HG03139 (cell line): ENCODE results near the gene MRTFB.
A peak's percentile ranks its signal among the peaks of the same experiment; 100 is the strongest.

Experiments
- ATAC-seq: cut with Tn5 transposase; IDR thresholded peaks from one replicate; pipeline ENCODE4 v1.9.1; 2021; ENCODE audit not compliant: unreplicated experiment

Gene MRTFB

GRCh38 chr16:14280541-14280940, 209.4 kb downstream of the MRTFB start:
- no peak for ATAC-seq

GRCh38 chr16:14283786-14284185, 212.7 kb downstream of the MRTFB start:
- no peak for ATAC-seq

- no peak for ATAC-seq
These were observed 213.3 kb downstream of the MRTFB start for GRCh38 chr16:14284371-14284770.

- peak; percentile 34 for ATAC-seq
These were observed 213.9 kb downstream of the MRTFB start for GRCh38 chr16:14284930-14285512.

GRCh38 chr16:14285513-14286367, 214.6 kb downstream of the MRTFB start:
- ATAC-seq, result peak; percentile 64

DNA sequence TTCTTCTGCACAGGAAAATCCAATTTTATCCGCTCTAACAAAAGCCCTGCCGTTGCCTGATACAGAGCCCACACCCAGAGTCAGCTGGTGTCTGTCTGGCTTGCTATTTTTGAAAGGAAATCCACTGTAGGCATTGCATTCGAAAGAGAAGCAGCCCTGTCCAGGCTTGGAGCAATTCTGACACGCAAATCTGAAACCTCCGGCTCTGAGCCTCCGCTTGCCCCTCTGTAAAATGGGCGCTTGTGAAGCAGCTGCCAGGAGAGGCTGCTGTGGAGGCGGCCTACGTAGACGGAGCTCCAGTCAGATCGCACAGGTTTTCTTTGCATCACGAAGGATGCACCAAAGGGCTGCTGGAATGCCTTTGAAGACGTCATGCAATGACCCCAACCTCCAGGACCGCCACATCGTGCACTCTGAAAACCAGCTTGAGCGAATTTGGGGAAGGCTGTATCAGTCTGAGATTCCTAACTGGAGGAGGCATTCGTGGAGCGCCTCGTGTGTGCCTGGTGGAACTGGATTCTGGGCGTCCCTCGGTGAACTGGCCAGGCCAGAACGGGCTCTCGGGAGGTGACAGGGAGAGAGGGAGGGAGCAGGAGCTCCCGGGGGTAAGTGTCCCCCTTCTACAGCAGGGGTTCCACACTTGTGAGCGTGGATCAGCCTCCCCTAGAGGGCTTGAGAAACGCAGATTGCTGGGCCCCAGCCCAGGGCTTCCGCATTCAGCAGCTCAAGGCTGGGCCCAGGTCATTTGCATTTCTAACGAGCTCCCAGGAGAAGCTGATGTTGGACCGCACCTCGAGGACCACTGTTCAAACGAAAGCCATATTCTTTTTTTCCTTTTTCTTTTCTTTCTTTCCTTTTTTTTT, 215.5 kb downstream of the MRTFB start:
- peak; percentile 8 for ATAC-seq

DNA sequence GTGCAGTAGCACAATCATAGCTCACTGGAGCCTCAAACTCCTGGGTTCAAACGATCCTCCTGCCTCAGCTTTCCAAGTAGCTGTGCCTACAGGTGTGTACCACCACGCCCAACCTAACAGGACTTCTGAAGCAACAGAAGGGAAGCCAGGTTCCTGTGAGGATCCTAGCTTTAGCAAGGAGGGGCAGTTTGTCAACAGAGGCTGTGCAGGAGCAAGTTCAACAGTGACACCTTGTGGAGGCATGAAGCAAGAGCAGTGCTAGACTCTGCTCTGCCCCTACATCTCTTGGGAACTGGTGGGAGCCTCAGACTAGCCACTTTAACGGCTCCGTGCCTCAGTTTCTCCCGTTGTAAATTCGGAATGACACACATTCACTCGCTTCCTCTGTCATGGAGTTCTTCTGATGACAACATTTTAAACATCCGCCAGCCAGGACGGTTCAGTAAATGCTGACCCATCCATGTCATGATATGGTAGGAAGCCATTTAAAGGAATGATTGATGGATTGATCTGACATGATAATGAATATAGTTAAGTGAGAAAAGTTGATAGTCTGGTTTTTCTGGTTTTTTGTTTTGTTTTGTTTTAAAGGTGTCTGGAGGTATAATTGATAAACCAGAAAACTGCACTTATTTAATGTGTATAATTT, 218.7 kb downstream of the MRTFB start:
- no peak for ATAC-seq

GRCh38 chr16:14291286-14291685, 220.2 kb downstream of the MRTFB start:
- no peak for ATAC-seq

DNA sequence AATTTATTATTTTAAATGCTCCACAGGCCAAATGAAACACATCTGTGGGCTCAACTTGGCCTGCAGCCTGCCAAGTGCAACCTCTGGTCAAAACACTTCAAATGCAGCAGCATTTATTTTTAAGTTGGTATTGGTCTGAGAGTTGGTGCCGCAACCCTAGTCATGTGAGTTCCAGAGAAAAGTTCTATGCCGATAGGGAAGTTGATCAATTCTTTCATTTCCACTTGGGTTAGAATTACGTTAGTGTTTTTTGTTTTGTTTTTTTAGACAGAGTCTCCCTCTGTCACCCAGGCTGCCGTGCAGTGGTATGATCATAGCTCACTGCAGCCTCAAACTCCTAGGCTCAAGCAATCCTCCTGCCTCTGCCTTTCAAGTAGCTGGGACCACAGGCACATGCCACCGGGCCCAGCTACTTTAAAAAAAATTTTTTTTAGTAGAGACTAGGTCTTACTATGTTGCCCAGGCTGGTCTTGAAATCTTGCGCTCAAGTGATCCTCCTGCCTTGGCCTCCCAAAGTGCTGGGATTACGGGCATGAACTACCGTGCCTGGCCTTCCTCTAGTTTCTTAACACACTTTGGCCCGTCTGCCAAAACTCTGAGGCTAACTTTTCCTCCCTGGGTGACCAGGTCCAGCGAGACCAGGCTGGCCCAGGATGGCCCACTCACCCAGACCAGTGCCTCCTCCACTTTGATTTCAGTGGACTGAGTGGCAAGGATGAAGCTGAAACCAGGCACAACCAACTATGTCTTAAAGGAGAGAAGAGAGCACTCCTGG, 221.1 kb downstream of the MRTFB start:
- ATAC-seq, result no peak

GRCh38 chr16:14296663-14297062, 225.5 kb downstream of the MRTFB start:
- ATAC-seq, result no peak

GRCh38 chr16:14298374-14299122, 227.4 kb downstream of the MRTFB start:
- no peak for ATAC-seq

DNA sequence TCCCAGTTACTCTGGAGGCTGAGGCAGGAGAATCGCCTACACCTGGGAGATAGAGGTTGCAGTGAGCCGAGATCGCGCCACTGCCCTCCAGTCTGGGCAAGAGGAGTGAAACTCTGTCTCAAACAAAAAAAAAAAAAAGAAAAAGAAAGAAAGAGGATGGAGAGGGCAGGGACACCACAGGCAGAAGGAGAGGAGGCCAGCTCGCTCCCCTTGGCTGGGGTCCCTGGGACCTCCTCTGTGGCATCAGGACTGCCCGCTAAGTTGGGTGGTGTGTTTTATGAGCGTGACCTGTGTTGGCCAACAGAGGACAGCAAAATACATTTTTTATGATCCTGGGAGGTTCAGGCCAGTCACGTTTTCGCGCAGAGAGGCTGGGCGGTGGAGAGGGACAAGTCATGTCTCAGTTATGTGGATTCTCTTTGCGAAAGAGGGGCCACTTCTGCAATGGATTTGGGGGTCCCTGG, 229.6 kb downstream of the MRTFB start:
- ATAC-seq, result peak; percentile 42

DNA sequence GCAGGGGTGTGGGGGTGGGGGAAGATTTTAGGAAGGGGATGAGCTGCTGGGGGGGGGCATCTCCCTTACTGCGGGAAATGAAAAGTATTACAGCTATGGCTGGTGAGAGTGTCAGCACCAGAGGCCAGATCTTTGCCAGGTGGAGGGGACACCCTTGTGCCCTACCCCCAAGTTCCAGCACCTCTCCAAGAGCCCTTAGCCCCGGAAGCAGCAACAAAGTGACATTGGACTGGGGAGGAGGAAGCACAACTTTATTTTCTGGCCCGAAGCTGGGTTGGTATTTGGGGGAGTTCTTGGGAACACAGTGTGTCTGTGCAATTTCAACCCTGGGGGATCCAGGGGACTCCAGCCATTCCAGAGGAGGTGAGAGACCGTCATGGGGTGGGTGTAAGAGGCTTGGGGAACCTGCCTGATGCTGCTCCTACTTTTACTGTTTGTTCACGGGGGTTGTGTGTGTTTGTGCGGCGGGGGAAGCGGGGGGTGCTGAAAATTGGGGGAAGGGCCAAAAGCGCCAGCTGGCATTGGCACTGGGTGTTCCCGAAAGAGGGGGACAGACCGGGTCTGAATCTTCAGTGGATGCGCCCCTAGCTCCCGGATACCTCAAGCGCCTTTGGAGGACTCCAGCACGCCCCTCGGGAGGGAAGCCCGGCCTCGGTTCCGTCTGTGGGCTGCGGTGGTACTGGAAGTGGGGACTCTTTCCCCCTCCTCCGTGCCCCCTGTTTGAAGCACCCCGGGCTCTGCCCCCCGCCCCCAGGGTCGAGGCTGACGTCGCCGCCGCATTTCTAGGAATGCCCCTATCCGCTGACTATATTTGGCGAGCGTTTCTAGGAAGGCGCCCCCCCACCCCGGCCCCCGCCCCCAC, 230.3 kb downstream of the MRTFB start:
- no peak for ATAC-seq

- peak; percentile 36 for ATAC-seq
These were observed 230.9 kb downstream of the MRTFB start for GRCh38 chr16:14302031-14302398.

DNA sequence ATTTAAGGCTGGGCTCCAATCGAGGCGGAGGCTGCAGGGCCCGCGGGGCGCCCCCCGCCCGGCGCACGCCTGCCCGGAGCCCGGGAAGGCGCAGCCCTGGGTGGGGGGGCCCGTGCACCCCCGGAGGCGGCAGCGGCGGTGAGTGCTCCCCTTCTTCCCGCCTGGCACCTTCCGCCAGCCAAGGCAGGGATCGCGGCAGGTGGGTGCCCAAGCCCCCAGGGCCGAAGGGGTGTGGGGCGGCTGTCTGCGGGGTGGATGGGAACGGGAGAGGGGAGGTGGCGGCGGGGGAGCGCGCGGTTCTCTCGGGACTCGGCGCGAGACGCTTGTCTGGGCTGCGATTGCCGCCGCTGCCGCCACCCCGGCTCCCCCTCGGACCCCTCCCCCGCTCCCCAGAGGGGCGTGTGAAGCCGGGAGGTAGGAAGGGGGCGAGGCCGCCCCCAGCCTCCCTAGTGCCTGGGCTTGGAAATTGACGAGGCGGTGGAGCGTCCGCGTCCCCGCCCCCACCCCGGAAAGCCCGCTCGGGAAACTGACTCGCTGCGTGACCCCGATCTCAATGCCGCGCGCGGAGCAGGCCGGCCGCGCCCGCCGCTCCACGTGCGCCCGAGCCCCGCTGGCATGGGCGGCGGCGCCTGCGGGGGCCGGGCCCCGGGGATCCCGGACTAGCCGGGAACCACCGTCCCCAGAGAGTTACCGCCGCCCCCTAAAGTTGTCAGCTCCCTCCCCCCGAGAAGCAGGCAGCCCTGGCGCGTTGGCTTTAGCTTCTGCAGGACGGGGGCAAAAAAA, 231.5 kb downstream of the MRTFB start:
- peak; percentile 12 for ATAC-seq

- ATAC-seq, result no peak
These were observed 232.1 kb downstream of the MRTFB start for GRCh38 chr16:14303182-14303618.

DNA sequence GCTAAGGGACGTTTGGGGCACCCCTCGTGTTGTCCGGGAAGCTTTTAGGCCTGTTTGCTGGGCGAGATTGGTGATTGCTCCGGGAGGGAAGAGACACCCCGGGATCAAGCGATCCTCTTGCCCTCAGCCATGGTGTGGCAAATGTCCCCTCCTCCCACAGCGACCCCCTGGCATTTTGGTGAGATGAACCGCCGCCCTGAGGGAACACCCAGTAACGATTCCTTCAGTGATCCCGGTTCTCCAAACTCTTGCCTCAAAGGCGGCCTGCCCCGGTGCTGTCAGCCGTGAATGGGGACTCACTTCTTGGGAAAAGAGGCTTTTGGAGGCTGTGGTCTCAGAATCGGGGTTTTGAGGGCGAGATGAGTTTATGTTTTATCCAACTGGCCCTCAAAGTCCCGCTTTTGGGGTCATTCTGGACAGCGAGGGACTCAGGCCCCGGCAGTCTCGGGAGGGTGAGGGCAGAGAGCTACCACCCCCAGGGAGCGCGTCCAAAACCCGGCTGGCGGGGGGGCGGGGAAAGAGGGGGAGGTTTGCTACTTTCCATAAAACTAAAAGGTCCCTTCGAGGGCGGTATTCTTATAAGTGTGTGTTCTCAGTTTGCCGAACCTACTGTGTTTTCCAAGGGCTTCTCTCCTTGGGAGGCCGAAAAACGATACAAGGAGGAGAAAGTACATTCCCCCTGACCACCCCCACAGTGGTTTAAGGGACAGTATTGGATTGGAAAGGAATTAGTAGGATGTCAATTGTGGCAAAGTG, 232.7 kb downstream of the MRTFB start:
- ATAC-seq, result no peak
